ENCODE results near the gene BANK1.
A peak's percentile ranks its signal among the peaks of the same experiment; 100 is the strongest.

BANK1 gene, protein sequence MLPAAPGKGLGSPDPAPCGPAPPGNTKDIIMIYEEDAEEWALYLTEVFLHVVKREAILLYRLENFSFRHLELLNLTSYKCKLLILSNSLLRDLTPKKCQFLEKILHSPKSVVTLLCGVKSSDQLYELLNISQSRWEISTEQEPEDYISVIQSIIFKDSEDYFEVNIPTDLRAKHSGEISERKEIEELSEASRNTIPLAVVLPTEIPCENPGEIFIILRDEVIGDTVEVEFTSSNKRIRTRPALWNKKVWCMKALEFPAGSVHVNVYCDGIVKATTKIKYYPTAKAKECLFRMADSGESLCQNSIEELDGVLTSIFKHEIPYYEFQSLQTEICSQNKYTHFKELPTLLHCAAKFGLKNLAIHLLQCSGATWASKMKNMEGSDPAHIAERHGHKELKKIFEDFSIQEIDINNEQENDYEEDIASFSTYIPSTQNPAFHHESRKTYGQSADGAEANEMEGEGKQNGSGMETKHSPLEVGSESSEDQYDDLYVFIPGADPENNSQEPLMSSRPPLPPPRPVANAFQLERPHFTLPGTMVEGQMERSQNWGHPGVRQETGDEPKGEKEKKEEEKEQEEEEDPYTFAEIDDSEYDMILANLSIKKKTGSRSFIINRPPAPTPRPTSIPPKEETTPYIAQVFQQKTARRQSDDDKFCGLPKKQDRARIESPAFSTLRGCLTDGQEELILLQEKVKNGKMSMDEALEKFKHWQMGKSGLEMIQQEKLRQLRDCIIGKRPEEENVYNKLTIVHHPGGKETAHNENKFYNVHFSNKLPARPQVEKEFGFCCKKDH

GRCh38 chr4:101790521-101791181 is at the start of gene BANK1:
TSS of gene BANK1 (plus strand) at chr4:101790730. CDS start at chr4:101790881, 151 bp downstream.
- peak in 1 of 3 experiments; percentile 18 for DNase-seq (ENCODE audit: low read depth in 3 of 3)

GRCh38 chr4:101753721-101754120 is 36.8 kb upstream of the BANK1 start:
- DNase-seq (ENCODE audit: low read depth in 3 of 3) = no peak

GRCh38 chr4:101756181-101756580 is 34.3 kb upstream of the BANK1 start:
- no peak for DNase-seq (ENCODE audit: low read depth in 3 of 3)

DNA sequence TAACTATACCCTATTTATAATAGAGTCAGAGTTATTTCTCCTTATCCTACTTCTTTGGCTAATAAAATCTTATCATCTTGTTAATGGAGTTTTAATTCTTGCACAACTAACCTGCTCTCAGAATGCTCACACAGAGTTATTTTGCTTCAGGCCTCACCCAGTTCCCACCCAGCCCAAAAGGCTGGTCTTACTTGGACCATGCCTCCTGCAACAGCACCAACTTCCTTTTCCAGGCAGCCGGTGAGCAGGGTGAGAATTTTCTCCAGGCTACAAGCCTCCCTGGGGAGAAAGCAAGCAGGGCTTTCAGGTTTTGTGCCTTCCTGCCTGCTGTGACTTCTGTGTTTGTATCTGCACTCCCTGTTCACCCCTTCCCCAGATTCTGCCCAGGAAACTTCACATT is 29.1 kb upstream of the BANK1 start:
- no peak for DNase-seq (ENCODE audit: low read depth in 3 of 3)

DNA sequence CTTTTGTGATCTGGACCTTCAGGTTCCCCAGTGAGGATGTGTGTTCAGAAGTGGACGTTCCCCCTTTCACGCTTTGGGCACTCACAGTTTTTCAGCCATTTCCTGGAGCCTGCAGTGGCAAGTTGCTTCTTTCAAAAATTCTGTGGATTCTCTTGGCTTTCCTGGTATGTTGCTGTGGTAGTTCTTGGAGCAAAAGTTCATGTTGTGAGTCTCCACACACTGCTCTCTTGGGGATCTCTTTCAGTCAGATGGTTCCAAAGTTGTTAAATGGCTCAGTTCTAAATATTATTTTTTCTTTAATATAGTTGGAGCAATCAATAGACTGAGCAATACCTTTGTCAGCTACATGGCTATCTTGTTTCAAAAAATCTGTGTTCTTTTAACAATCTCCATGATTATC is 28.5 kb upstream of the BANK1 start:
- no peak for DNase-seq (ENCODE audit: low read depth in 3 of 3)

DNA sequence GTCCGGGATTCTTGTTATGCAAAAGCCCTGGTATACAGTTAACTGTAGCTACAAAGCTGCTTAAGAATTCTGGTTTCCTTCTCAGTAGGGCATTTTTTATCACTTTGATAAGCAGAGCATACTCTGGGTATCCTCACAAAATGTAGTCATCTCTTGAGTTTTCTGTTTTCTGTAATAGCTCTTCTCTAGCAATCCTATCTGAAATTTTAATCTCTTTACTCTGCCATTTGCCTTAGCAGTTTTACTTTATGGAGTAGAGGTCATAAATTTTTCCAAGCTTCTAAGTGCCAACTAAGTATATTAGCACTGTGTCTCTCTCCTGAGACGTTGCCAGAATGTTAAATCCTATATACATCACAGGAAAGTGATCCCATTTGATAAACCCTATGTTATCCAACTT is 28.0 kb upstream of the BANK1 start:
- no peak for DNase-seq (ENCODE audit: low read depth in 3 of 3)

GRCh38 chr4:101763576-101763975 is 27.0 kb upstream of the BANK1 start:
- DNase-seq (ENCODE audit: low read depth in 3 of 3) = no peak

DNA sequence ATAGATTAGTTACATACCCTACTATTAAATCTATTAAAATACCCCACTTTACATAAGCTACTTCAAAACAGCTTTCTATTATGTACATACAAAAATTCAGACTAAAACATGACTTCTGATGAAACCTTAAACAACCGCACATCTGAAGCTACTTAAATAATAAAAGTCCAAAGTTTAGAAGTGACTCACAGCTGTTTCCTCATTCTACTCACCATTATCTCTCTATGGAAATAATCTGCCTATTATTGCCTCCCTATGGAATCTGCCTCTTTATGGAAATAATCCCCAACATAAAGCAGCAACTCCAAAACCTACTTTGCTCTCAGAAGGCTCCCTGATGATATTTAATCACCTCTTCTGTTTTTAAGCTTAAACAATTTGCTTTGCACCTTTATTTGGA is 15.7 kb upstream of the BANK1 start:
- DNase-seq (ENCODE audit: low read depth in 3 of 3) = no peak

- no peak for DNase-seq (ENCODE audit: low read depth in 3 of 3)
Observed at GRCh38 chr4:101777431-101777830, 13.1 kb upstream of the BANK1 start.

- no peak for DNase-seq (ENCODE audit: low read depth in 3 of 3)
Observed at GRCh38 chr4:101780284-101780683, 10.2 kb upstream of the BANK1 start.

DNA sequence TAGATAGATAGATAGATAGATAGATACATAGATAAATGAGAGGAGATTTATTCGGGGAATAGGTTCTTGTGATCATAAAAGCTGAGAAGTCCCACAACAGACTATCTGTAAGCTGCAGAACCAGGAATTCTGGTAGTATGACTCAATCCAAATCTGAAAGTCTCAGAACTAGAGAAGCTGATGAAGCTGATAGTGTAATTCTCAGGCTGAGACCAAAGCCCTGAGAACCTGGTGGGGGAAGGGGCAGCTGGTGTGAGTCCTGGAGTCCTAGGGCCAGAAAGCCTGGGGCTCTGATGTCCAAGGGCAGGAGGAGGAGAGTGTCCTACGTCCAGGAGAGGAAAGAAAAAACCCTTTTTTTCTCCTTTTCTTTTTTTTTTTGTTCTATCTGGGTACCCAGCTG is 8.0 kb upstream of the BANK1 start:
- no peak for DNase-seq (ENCODE audit: low read depth in 3 of 3)

DNA sequence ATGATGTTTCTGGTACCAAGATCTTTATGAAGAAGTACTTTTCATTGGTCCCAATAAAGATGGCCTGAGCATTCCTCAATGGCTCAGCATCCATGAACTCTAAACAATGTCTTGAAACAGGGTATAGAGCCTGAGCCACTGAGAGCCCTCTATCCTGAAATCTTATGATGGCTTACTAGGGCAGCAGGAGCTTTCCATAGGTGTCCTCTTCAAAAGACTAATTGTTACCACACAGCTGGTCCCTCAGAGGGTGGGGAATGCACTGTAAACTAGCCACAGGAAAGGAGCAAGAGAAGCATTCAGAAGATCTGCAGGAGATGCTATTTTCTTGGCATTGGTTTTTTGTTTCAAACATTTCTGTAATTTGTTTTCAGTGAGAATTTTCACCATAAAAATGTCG is 5.6 kb upstream of the BANK1 start:
- DNase-seq (ENCODE audit: low read depth in 3 of 3) = no peak

GRCh38 chr4:101785486-101785885 is 5.0 kb upstream of the BANK1 start:
- DNase-seq (ENCODE audit: low read depth in 3 of 3) = no peak

- DNase-seq (ENCODE audit: low read depth in 3 of 3) = no peak
Observed at GRCh38 chr4:101787701-101788316, 2.7 kb upstream of the BANK1 start.

DNA sequence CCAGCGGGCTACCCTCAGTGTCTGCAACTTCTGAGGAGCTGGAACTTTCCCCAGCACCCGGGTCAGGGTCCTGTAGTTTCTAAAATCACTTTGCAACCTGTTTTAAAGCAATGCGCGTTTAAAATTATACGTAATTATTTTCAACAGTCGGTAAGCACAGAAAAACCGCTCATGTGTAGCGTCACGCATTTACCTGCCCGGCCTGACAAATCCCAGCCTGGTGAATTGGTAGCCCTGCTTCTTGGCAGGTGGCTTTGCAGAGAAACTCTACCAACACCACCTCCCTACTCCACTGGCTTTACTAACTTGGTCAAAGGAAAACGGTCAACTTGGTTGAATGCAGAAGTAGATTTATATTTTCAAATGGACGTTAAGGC is 640 bp downstream of the BANK1 start:
- DNase-seq (ENCODE audit: low read depth in 3 of 3) = no peak

GRCh38 chr4:101792056-101792590 is 1.6 kb downstream of the BANK1 start:
- DNase-seq (ENCODE audit: low read depth in 3 of 3) = no peak

GRCh38 chr4:101793397-101793796 is 2.9 kb downstream of the BANK1 start:
- no peak for DNase-seq (ENCODE audit: low read depth in 3 of 3)

DNA sequence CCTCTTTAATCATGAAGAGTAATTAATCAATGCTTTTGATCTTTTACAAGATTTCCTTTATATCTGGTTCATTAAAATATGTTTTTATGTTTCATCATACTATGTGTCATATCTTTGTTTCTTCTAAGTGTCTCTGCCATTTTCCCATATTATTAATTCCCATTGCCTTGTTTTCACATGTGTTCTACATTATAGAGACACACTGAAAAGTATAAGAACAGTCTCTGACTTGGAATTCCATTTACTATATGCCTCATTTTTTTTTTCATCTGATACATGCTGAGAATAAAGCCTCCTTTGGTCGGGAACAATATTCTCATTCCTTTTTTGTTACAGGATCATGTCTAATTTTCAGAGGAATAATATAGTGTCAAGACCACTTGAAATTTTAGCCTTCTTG is 4.3 kb downstream of the BANK1 start:
- no peak for DNase-seq (ENCODE audit: low read depth in 3 of 3)

- no peak for DNase-seq (ENCODE audit: low read depth in 3 of 3)
Observed at GRCh38 chr4:101795704-101796103, 5.2 kb downstream of the BANK1 start.

DNA sequence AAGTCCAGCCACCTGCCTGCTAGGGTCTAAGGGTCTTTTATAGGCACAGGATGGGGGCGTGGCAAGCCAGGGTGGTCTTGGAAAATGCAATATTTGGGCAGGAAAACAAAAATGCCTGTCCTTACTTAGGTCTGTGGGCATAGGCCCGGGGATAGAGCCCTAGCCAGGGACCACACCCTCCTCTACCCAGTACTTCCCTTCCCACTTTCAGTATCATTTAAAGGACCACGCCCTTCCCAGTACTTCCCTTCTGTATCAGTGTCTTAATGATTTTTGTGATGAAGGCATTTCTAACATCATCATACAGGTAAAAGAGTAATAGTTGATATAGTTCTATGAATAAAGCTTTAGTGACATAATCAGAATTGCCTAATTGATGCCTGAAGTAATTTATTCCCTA is 11.4 kb downstream of the BANK1 start:
- no peak for DNase-seq (ENCODE audit: low read depth in 3 of 3)

GRCh38 chr4:101806914-101807313 is 16.4 kb downstream of the BANK1 start:
- DNase-seq (ENCODE audit: low read depth in 3 of 3) = no peak

DNA sequence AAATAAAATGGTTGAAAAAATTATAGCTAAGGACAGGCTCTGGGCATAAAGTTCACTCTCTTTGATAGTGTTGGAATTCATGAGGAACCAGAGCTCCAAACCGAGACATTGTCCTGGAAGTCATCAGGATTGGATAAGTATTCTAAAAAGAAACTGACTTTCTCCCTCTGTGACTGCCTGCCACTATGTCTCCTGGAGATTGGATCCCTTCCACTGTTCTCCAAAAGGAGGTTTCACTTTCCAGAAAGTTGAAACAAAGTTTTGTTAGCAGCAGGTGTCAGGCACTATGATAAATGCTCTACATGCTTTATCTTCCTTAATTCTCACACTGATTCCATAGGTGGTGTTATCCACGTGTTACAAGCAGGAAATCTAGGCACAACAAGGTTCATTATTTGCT is 16.8 kb downstream of the BANK1 start:
- no peak for DNase-seq (ENCODE audit: low read depth in 3 of 3)

Data from stimulated activated CD4-positive, alpha-beta T cell treated with anti-CD3 and anti-CD28 coated beads, TNF-alpha, amount 100 ng/mL, for 24 hours (primary cell).